ENCODE measurements around the gene NPPA. TPM values are rescaled to one million over a fixed set of nuclear protein-coding genes. Genes with fewer than 3 reads are reported as not detected.

NPPA gene
- total RNA-seq, 3 donors from 2014 or later = 0.35 to 2.0 TPM; not detected in 1

- H3K4me3 ChIP-seq = no peak overlapping the region
- no peaks in the 10 kb centered on the region for H3K4me1 ChIP-seq (ENCODE audit: low read depth)
- ATAC-seq = no peak
- H3K9me3 ChIP-seq = no peaks in the 10 kb centered on the region
- TF ChIP-seq CTCF (IDR thresholded peaks at IDR 0.05) = no peak
- no peak for DNase-seq
- intact Hi-C loops (cut with DNase I, micrococcal nuclease) = no loop called here
- H3K36me3 ChIP-seq (ENCODE audit: low read depth) = no peaks in the 10 kb centered on the region
These were observed 30.7 kb upstream of the NPPA start for GRCh38 chr1:11878081-11878890.

GRCh38 chr1:11877074-11877473 is 29.5 kb upstream of the NPPA start:
- Histone ChIP-seq H3K4me3 (no peak overlapping the region), H3K4me1 (ENCODE audit: low read depth) (no peaks in the 10 kb centered on the region), H3K36me3 (ENCODE audit: low read depth) (no peaks in the 10 kb centered on the region), H3K9me3 (no peaks in the 10 kb centered on the region)
- TF ChIP-seq CTCF (IDR thresholded peaks at IDR 0.05) = no peak
- DNase-seq (no peak), ATAC-seq (no peak)
- intact Hi-C loops (cut with DNase I, micrococcal nuclease) = no loop called here

GRCh38 chr1:11875094-11875493 is 27.5 kb upstream of the NPPA start:
- DNase-seq (no peak), ATAC-seq (no peak)
- TF ChIP-seq CTCF (IDR thresholded peaks at IDR 0.05) = no peak
- H3K36me3 ChIP-seq (ENCODE audit: low read depth) = no peaks in the 10 kb centered on the region
- H3K4me1 ChIP-seq (ENCODE audit: low read depth) = no peaks in the 10 kb centered on the region
- H3K9me3 ChIP-seq = no peaks in the 10 kb centered on the region
- intact Hi-C loops (cut with DNase I, micrococcal nuclease) = no loop called here
- no peak overlapping the region for H3K4me3 ChIP-seq

- no peak overlapping the region for H3K4me3 ChIP-seq
- intact Hi-C loops (cut with DNase I, micrococcal nuclease) = no loop called here
These were observed 27.0 kb upstream of the NPPA start for GRCh38 chr1:11874624-11875023.

GRCh38 chr1:11874258-11874562 is 26.6 kb upstream of the NPPA start:
- intact Hi-C loops (cut with DNase I, micrococcal nuclease) = no loop called here
- H3K4me3 ChIP-seq = no peak overlapping the region
- DNase-seq (no peak), ATAC-seq (no peak)
- H3K36me3 ChIP-seq (ENCODE audit: low read depth) = no peaks in the 10 kb centered on the region
- H3K4me1 ChIP-seq (ENCODE audit: low read depth) = no peaks in the 10 kb centered on the region
- no peak for TF ChIP-seq CTCF (IDR thresholded peaks at IDR 0.05)
- no peaks in the 10 kb centered on the region for H3K9me3 ChIP-seq

More at GRCh38 chr1:11874624-11875023, 27.0 kb upstream of the NPPA start:
- no peak for ATAC-seq
- Histone ChIP-seq H3K36me3 (ENCODE audit: low read depth) (no peaks in the 10 kb centered on the region), H3K4me1 (ENCODE audit: low read depth) (no peaks in the 10 kb centered on the region), H3K9me3 (no peaks in the 10 kb centered on the region)
- TF ChIP-seq CTCF (IDR thresholded peaks at IDR 0.05) = no peak
- DNase-seq = no peak
